Stimulated activated CD4-positive, alpha-beta T cell treated with anti-CD3 and anti-CD28 coated beads, Interleukin-4, amount 100 ng/mL, for 1 hour (primary cell): Measurements from ENCODE around the gene PARP8.
"Not testable (repeated sequence)": the region's sequence is repeated elsewhere in the genome, so short reads cannot be mapped to it uniquely, and the experiment has no call there.

Experiments used
- DNase-seq: peaks from one replicate; pipeline ENCODE4 v3.0.0-alpha.2; 2020

The PARP8 gene

GRCh38 chr5:50794812-50795211 is 128.4 kb downstream of the PARP8 start:
- no peak for DNase-seq

GRCh38 chr5:50798002-50798401 is 131.6 kb downstream of the PARP8 start:
- DNase-seq, result no peak

DNA sequence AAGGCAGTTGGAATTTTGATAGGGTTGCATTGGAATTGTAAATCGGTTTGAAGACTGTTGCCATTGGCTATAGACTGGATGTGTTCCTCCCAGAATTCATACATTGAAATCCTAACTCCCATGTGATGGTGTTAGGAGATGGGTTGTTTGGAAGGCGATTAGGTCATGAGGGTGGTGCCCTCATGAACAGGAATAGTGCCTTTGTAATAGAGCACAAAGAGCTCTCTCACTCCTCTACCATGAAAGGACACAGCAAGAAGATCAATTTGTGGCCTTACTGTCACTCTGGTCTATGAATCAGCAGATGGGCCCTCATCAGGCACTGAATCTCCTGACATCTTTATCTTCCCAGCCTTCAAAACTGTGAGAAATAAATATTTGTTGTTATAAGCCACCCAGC is 133.2 kb downstream of the PARP8 start:
- DNase-seq, result no peak

- DNase-seq, result no peak
Observed at GRCh38 chr5:50800410-50800809, 134.0 kb downstream of the PARP8 start.

- no peak for DNase-seq
Observed at GRCh38 chr5:50807661-50808060, 141.2 kb downstream of the PARP8 start.

DNA sequence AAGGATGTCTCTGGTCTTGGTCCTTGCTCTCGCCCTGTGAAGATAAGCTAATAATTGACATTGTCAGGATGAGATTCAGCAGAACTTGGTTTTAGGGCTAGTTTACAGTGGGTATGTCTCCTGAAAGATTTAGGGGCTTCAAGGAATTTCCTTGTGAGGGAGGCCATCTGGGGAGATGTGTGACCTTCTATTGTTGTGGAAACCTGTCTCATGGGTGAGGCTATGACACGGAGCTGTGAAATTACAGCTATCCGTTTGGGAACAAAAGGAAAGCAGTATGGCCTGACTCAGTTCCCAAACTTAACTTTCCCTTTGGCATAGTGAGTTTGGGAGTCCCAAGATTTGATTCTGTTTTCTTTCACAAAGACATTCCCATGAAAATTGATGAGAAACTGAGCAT is 142.0 kb downstream of the PARP8 start:
- no peak for DNase-seq

- not testable (repeated sequence) for DNase-seq
Observed at GRCh38 chr5:50811746-50812145, 145.3 kb downstream of the PARP8 start.

GRCh38 chr5:50813691-50814090 is 147.3 kb downstream of the PARP8 start:
- no peak for DNase-seq

DNA sequence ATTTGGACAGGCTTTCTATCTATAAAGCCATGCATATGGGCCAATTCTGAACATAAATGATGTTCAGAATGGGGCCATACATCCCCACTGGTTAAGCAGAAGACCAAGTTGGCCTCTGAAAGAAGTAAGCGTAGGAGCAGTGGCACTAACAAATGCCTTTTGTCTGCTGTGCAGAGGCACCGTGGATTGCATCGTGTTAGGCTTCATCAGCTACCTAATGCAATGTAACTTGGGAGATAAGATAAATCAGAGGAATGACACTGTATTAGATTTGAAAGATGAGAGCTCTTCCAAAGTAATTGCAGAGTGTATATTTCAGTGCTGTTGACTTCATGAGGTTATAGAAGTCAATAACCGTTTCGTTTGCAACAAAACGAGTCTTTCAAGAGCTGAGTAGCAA is 148.1 kb downstream of the PARP8 start:
- no peak for DNase-seq

- DNase-seq, result no peak
Observed at GRCh38 chr5:50822046-50822445, 155.6 kb downstream of the PARP8 start.

- no peak for DNase-seq
Observed at GRCh38 chr5:50822761-50823160, 156.3 kb downstream of the PARP8 start.

- DNase-seq, result no peak
Observed at GRCh38 chr5:50823568-50823967, 157.1 kb downstream of the PARP8 start.

- DNase-seq, result no peak
Observed at GRCh38 chr5:50824109-50824508, 157.7 kb downstream of the PARP8 start.

- no peak for DNase-seq
Observed at GRCh38 chr5:50827516-50828247, 161.2 kb downstream of the PARP8 start.

DNA sequence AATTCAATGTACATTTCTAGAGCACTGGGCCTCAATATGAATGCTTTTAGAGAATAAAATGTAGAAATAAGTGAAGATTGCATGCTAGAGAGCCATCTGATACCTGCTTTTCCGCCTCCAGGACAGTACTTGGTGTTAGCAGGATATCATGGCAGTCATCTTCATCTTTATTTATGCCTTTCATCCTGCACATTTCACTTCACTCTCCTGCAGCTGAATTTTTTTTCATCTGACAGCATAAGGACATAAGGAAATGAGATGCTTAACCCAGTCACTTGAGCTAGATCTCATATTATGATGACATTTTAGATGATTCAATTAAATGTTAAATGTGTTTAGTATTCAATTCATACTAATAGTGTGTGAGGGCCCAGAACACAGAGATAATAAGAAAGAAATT is 162.6 kb downstream of the PARP8 start:
- no peak for DNase-seq

DNA sequence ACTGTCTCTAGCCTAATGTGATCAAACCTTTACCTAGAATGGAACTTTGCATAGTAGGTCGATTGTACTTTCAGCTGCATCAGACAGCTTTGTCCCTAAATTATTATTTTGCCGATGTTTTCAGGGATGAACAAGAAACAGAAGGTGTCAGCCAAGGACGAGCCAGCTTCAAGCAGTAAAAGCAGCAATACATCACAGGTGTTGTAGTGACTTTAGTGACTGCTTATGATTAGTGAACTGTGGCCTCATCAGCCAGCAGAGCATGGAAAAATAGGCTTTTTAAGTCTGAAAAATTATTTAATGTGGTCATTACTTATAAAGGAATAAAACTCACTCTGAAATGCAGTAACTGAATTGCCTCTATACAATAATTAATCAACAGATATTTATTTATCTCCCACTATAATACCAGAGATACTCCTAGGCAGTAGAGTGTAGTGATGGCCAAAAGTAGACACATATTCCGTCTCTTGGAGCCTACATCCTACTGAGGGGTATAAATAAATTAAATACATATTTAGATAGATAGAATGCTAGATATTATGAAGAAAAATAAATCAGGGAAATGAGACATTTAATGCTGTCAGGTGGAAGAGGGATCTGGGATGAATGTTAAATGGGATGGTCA is 166.3 kb downstream of the PARP8 start:
- no peak for DNase-seq

- DNase-seq, result no peak
Observed at GRCh38 chr5:50836356-50836755, 169.9 kb downstream of the PARP8 start.

DNA sequence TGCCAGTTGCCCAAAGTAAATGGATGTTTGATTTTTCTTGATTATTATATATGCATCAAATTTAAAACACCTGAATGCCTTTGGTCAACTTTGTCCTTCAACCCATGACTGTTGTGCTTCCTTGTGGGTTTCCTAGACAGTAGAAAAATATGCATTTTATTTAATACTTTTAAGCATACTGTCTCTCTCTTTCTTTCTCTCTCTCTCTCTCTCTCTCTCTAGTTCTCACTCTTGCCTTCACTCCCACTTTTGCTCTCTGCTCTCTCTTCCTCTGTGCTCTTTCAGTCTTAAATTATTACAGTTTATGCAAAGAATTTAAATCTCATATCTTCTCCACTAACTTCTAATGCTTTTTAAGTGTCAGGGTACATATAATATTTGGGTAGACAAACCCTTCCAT is 173.0 kb downstream of the PARP8 start:
- no peak for DNase-seq

GRCh38 chr5:50843091-50843490 is 176.7 kb downstream of the PARP8 start:
- no peak for DNase-seq

- DNase-seq, result no peak
Observed at GRCh38 chr5:50846261-50846660, 179.8 kb downstream of the PARP8 start.

- no peak for DNase-seq
Observed at GRCh38 chr5:50849554-50849953, 183.1 kb downstream of the PARP8 start.

DNA sequence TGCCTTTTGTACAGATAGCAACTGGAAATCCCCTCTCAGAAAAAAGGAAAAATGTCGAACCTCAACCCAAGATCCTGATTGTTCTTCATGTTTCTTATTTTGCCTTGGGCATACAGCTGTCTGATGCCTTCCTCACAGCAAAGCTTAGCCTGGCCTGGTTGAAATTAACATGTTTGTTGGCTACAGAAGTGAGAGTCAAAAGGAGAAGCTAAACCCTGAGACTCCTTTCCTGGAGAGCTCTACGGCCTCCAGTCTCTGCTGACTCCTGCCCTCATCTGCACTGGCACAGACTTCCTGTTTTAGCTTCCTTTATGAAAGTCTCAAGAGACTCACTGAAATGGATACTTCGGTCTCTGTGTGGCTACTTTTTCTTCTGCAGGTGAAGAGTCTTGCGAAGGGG is 186.7 kb downstream of the PARP8 start:
- DNase-seq, result no peak

DNA sequence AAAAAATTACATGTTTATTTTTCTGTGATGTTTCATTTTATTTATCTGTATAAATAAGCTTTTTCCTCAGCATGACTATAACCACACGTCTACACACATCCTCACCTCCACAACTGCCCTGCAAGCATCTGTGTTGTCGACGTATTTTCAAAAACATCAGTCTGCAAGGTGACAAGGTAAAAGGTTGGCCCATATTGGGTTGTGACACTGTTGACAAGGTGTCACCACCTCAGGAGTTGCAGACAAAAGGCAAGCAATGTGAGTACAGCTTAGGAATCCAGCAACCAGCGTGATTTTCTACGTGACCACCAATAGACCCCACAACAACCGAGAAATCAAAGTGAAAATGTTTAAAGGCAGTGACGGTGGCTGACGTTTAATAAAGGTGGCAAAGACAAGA is 187.6 kb downstream of the PARP8 start:
- no peak for DNase-seq

DNA sequence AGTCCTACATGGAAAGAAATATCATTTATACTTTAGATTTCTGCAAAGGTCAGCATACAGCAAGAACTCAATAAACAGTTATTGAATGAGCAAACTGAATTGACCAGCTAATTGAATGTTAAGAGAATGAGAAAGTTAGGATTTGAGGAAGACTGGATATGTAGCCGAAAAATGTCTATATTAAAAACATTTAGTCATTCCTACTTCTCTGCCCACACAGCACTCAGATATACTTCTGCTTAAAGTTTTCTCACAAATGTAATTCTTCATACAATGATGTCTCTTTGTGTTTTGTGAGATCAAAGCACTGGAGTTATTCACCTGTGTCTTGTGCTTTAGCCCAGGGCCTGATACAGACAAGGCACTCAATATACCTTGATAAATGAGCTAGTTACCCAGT is 188.6 kb downstream of the PARP8 start:
- DNase-seq, result no peak
